CD4-positive, alpha-beta T cell treated with Interleukin-15 for 1 hour (primary cell): ENCODE results near the gene CAB39L.
"Not testable (repeated sequence)": the region's sequence is repeated elsewhere in the genome, so short reads cannot be mapped to it uniquely, and the experiment has no call there.

Experiments used
- DNase-seq: peaks from one replicate; pipeline ENCODE4 v3.0.0-alpha.2; 2020

The CAB39L gene

GRCh38 chr13:49342454-49342853, 101.4 kb downstream of the CAB39L start:
- no peak for DNase-seq

GRCh38 chr13:49341941-49342340, 101.9 kb downstream of the CAB39L start:
- no peak for DNase-seq

GRCh38 chr13:49341517-49341916, 102.3 kb downstream of the CAB39L start:
- no peak for DNase-seq

- no peak for DNase-seq
Observed at GRCh38 chr13:49340161-49340560, 103.7 kb downstream of the CAB39L start.

- DNase-seq: no peak
Observed at GRCh38 chr13:49336655-49337054, 107.2 kb downstream of the CAB39L start.

- DNase-seq: no peak
Observed at GRCh38 chr13:49330546-49330864, 113.4 kb downstream of the CAB39L start.

- no peak for DNase-seq
Observed at GRCh38 chr13:49329831-49330545, 113.9 kb downstream of the CAB39L start.

GRCh38 chr13:49327145-49327544, 116.7 kb downstream of the CAB39L start:
- not testable (repeated sequence) for DNase-seq

GRCh38 chr13:49326222-49326917, 117.5 kb downstream of the CAB39L start:
- no peak for DNase-seq

- no peak for DNase-seq
Observed at GRCh38 chr13:49323344-49323743, 120.5 kb downstream of the CAB39L start.

- DNase-seq: no peak
Observed at GRCh38 chr13:49322702-49323101, 121.2 kb downstream of the CAB39L start.

GRCh38 chr13:49320975-49321374, 122.9 kb downstream of the CAB39L start:
- DNase-seq: no peak

GRCh38 chr13:49319951-49320350, 123.9 kb downstream of the CAB39L start:
- DNase-seq: no peak

- DNase-seq: no peak
Observed at GRCh38 chr13:49319551-49319950, 124.3 kb downstream of the CAB39L start.

- no peak for DNase-seq
Observed at GRCh38 chr13:49315756-49316482, 127.9 kb downstream of the CAB39L start.

GRCh38 chr13:49315036-49315565, 128.8 kb downstream of the CAB39L start:
- DNase-seq: no peak

GRCh38 chr13:49314344-49314882, 129.5 kb downstream of the CAB39L start:
- DNase-seq: no peak

- DNase-seq: no peak
Observed at GRCh38 chr13:49311816-49312215, 132.0 kb downstream of the CAB39L start.

GRCh38 chr13:49310251-49310650, 133.6 kb downstream of the CAB39L start:
- no peak for DNase-seq

- DNase-seq: no peak
Observed at GRCh38 chr13:49308921-49309408, 134.9 kb downstream of the CAB39L start.

- DNase-seq: no peak
Observed at GRCh38 chr13:49308097-49308875, 135.6 kb downstream of the CAB39L start.

- DNase-seq: no peak
Observed at GRCh38 chr13:49307365-49307764, 136.5 kb downstream of the CAB39L start.
